Activated B cell treated with CpG ODN at 0.5 μM for 24 hours (primary cell): ENCODE measurements around the gene TSN. TPM values are rescaled to one million over a fixed set of nuclear protein-coding genes. Genes with fewer than 3 reads are reported as not detected.

Experiments used
- ATAC-seq: fragments of 200-7000 bp; cut with Tn5 transposase; one replicate; pipeline ENCODE4 v1.10.0; 2021; ENCODE audit warnings: low read depth, mild to moderate bottlenecking, moderate library complexity
- CTCF ChIA-PET: fragments of 350-600 bp; sonication (Branson Sonifier 250); formaldehyde crosslinking; loops from one replicate; lab custom pipeline; 2021; ENCODE audit warnings: antibody characterized with exemption; lab: Charles Lee
- POLR2A ChIA-PET: fragments of 350-600 bp; sonication (Branson Sonifier 250); formaldehyde crosslinking; loops from one replicate; lab custom pipeline; 2021; ENCODE audit warnings: antibody characterized with exemption; lab: Charles Lee
- DNase-seq: peaks from one replicate; pipeline ENCODE4 v3.0.0; 2022
- H3K27ac Mint-ChIP-seq: one replicate; pipeline ENCODE4 v1.8.0; 2020; ENCODE audit warnings: mixed read lengths
- H3K27me3 Mint-ChIP-seq: one replicate; pipeline ENCODE4 v1.8.0; 2021; ENCODE audit warnings: mixed read lengths
- H3K36me3 Mint-ChIP-seq: one replicate; pipeline ENCODE4 v1.8.0; 2021; ENCODE audit warnings: low read depth, mixed read lengths
- H3K4me1 Mint-ChIP-seq: one replicate; pipeline ENCODE4 v1.8.0; 2021; ENCODE audit warnings: mixed read lengths
- H3K4me3 Mint-ChIP-seq: one replicate; pipeline ENCODE4 v1.8.0; 2020; ENCODE audit warnings: mild to moderate bottlenecking, mixed read lengths
- H3K9me3 Mint-ChIP-seq: one replicate; pipeline ENCODE4 v1.8.0; 2020; ENCODE audit warnings: mixed read lengths
- intact Hi-C: fragments of 100-400 bp; cut with micrococcal nuclease; formaldehyde crosslinking; loops from one replicate; pipeline ENCODE4 v1.15.1; 2024
- total RNA-seq: library from RNA; stranded (reverse); gene quantifications from 2 replicates; pipeline ENCODE4 v1.2.3, GENCODE V29; 2022
- TF ChIP-seq, protein P1 (sequence below): fragments of 200-600 bp; IDR thresholded peaks from one replicate; pipeline ENCODE4 v1.8.0; 2022; ENCODE audit warnings: antibody characterized with exemption, mild to moderate bottlenecking

TSN gene
- total RNA-seq, 1 donor from 2014 or later = 60.8 TPM

DNA sequence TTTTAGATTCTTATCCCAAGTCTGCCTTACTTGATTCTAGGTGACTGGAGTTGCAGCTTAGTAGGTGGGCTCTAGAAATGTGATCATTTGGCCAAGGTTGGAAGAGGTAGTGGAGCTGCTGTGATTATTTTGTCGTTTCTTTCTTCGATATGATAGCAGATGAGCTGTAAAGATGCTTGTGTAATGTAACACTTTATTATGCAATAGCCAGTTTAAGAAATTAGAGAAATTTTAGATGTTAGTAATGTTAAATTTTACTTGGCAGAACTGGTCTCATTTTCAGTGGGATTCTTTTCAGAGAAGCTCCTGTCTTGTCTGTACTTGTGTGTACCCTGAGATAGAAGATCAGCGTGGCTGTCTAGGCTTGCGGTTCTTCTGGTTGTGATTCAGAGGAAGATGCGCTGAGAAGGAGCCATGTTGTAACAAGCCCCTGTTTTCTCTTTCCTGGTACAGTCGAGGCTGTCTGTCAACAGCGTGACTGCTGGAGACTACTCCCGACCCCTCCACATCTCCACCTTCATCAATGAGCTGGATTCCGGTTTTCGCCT, 9.3 kb downstream of the TSN start:
- Mint-ChIP-seq H3K36me3 (peaks cover 87% of the 10 kb centered on the region), H3K27me3 (no peaks in the 10 kb centered on the region), H3K4me1 (no peaks in the 10 kb centered on the region), H3K27ac (no peak overlapping the region), H3K4me3 (no peak overlapping the region), H3K9me3 (no peaks in the 10 kb centered on the region)
- DNase-seq = no peak
- intact Hi-C loops = no loop called here
- no peak for ATAC-seq
- POLR2A ChIA-PET = no interaction called here
- TF ChIP-seq, protein P1, sequence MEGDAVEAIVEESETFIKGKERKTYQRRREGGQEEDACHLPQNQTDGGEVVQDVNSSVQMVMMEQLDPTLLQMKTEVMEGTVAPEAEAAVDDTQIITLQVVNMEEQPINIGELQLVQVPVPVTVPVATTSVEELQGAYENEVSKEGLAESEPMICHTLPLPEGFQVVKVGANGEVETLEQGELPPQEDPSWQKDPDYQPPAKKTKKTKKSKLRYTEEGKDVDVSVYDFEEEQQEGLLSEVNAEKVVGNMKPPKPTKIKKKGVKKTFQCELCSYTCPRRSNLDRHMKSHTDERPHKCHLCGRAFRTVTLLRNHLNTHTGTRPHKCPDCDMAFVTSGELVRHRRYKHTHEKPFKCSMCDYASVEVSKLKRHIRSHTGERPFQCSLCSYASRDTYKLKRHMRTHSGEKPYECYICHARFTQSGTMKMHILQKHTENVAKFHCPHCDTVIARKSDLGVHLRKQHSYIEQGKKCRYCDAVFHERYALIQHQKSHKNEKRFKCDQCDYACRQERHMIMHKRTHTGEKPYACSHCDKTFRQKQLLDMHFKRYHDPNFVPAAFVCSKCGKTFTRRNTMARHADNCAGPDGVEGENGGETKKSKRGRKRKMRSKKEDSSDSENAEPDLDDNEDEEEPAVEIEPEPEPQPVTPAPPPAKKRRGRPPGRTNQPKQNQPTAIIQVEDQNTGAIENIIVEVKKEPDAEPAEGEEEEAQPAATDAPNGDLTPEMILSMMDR = no peak
- CTCF ChIA-PET = no interaction called here

DNA sequence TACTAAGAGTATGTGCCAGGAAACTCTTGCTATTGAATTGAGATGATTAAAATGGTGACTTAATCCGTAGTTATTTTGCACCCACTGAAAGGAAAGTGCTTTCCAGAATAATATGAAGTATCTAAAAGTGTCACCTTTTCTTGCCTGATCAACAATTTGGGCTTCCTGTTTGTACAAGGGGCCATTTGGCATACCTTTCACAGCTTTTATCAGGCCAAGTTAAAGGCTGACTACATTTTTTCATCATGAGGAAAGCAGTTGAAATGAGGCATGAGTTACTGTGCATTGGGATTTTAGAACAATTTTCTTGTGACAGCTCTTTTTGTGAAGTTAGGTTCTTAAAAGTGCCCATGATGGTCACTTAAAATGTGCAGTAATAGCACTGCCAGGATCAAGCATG, 11.2 kb downstream of the TSN start:
- no peak overlapping the region for H3K27ac Mint-ChIP-seq
- ChIA-PET POLR2A (no interaction called here), CTCF (no interaction called here)
- TF ChIP-seq, protein P1 = no peak
- intact Hi-C loops = no loop called here
- ATAC-seq (no peak), DNase-seq (no peak)
- H3K4me1 Mint-ChIP-seq = no peaks in the 10 kb centered on the region
- H3K36me3 Mint-ChIP-seq = peaks cover 78% of the 10 kb centered on the region
- H3K9me3 Mint-ChIP-seq = no peaks in the 10 kb centered on the region
- no peak overlapping the region for H3K4me3 Mint-ChIP-seq
- no peaks in the 10 kb centered on the region for H3K27me3 Mint-ChIP-seq

DNA sequence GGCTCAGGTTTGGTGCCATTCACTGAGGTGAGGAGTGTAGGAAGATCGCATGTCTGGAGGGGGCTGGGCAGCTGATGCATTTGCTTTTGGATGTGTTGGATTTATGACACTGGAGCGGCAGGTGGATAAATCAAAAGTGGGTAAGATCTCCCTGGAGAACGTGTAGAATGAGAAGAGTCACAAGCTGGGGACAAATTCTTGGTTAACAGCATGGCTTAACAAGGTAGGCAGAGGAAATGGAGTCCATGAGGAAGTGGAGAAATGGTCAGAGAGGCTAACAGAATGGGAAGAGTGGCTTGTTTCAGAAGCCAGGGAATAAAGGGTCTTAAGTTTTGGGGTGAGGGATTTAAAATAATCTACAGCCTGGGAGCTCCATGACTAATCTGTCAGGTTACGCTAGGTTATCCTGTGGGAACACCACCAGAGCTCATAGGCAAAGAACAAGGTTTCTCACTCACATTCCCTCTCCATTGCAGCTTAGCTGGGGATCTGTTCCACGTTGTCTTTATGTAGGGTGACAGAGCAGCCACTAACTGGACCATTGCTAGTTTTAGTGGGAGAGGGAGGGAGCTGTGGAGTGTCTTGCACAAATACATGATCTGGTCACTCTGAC, 12.8 kb downstream of the TSN start:
- intact Hi-C loops = no loop called here
- ChIA-PET CTCF (no interaction called here), POLR2A (interaction anchor here (0.7 kb wide), 2 partner anchors 12 to 237 kb away, joined by 3 to 11 read pairs; no protein-coding TSS in a partner anchor)
- ATAC-seq = no peak
- Mint-ChIP-seq H3K27me3 (no peaks in the 10 kb centered on the region), H3K36me3 (peaks cover 65% of the 10 kb centered on the region), H3K4me3 (no peak overlapping the region), H3K4me1 (no peaks in the 10 kb centered on the region), H3K9me3 (no peaks in the 10 kb centered on the region), H3K27ac (no peak overlapping the region)
- no peak for DNase-seq
- TF ChIP-seq, protein P1 = no peak

DNA sequence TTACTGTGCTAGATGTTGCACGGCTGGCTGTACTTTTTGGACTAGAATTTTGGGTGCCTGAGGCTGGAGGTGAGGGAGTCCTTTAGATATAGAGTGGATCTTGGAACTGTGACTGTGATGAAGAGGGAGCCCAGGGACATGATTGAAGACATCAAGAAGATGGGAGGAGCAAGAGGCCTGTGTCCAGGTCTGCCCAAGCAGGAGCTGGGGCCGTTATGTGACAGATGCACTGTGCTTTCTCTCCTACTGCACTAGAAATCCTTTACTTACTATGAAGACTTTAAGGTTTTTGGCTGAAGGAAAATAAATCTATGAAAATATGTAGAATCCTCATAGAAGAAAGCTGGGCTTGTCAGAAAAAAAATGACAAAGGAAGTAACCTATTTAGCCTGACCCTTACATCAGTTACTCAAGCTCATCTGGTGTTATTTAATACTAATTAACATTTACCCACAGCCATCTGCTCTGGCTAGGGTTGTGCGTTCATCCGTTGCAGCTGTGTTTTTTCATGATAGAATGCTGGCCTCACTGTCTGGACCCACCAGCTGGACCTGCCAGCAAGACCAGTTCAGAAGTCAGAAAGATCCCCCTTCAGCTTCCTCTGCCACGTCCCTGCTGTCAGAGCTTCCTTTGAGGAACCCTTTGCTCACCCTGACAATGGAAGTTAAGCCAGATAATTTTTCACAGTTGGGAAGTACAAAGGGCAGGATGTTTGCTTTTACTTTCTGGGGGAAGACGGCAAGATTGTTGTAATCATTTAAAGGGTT, 16.7 kb downstream of the TSN start:
- no peaks in the 10 kb centered on the region for H3K27me3 Mint-ChIP-seq
- no peaks in the 10 kb centered on the region for H3K4me1 Mint-ChIP-seq
- intact Hi-C loops = no loop called here
- no peak overlapping the region for H3K4me3 Mint-ChIP-seq
- H3K27ac Mint-ChIP-seq = no peak overlapping the region
- TF ChIP-seq, protein P1 = no peak
- ATAC-seq = no peak
- no peak for DNase-seq
- POLR2A ChIA-PET = no interaction called here
- peaks cover 26% of the 10 kb centered on the region for H3K36me3 Mint-ChIP-seq
- CTCF ChIA-PET = no interaction called here
- no peaks in the 10 kb centered on the region for H3K9me3 Mint-ChIP-seq

DNA sequence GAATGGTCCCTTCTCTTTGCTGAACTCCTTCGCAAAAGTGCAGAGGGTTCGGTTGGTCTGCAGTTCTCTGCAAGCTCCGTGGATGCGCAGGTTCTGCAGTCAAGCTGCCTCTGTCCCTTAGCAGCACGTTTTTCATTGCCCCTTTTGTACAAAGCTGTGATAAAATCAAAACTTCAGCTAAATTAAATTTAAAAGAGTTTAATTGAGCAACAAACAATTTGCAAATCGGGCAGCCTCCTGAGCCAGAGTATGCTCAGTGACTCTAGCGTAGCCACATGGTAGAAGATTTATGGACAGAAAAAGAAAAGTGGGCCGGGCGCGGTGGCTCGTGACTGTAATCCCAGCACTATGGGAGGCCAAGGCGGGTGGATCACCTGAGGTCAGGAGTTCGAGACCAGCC, 18.8 kb downstream of the TSN start:
- Mint-ChIP-seq H3K4me1 (no peaks in the 10 kb centered on the region), H3K4me3 (no peak overlapping the region), H3K27me3 (no peaks in the 10 kb centered on the region), H3K27ac (no peak overlapping the region), H3K9me3 (no peaks in the 10 kb centered on the region), H3K36me3 (peaks cover 10% of the 10 kb centered on the region)
- TF ChIP-seq, protein P1 = no peak
- DNase-seq (no peak), ATAC-seq (no peak)
- POLR2A ChIA-PET = no interaction called here
- CTCF ChIA-PET = no interaction called here
- intact Hi-C loops = no loop called here
